Measurements from ENCODE around the gene SDF4. TPM values are rescaled to one million over a fixed set of nuclear protein-coding genes. Genes with fewer than 3 reads are reported as not detected.

Gene SDF4
- total RNA-seq, 1 experiment from 2014 or later: 254 TPM

- ChIA-PET CTCF (no interaction called here), POLR2A (ENCODE audit: unreplicated experiment) (no interaction called here)
- H3K9me2 ChIP-seq (replicated peaks; ENCODE audit: low read length): no peaks in the 10 kb centered on the region
These were observed 61.3 kb downstream of the SDF4 start for GRCh38 chr1:1170215-1171091.

DNA sequence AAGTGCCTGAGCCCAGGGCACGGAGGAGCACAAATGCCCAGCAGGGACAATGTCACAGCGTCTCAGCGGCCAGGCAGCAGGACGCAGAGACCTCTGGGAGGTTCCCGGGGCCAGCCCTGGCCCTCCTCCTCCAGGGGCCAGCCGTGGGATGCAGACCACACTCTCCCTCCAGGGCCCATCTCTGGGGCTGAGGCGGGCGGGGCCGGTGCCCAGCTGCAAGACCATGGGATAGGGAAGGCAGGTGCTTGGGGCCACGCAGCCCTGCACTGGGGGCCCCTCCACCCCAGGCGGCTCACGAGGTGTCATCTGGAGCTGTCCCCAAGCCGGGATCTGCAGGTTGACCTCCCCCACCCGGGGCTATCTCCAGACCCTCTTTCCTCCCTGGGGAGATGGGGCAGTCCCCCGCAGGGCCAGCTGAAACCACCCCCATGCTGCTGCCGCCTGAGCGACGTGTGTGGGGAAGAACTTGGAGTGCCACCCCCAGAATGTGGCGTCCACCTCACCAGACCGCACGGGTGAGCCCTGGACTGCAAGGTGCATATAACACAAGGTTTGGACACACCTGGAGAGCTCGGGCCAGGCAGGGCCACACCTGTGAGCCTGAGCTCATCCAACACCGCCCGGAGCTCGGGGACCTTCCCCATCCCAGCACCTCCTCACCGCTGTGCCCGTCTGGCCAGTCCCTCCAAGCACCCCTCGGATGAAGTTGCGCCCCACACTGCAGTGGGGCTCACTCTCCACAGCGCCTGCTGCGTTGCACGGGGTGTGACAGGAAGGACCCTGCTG, 62.2 kb downstream of the SDF4 start:
- Histone ChIP-seq H3K79me2 (ENCODE audit: low read length) (peaks cover 54% of the 10 kb centered on the region), H3K4me3 (ENCODE audit: low read length) (no peak overlapping the region), H4K20me1 (ENCODE audit: low read length) (peaks cover 37% of the 10 kb centered on the region), H3K27me3 (ENCODE audit: low read length) (no peaks in the 10 kb centered on the region), H3K9me2 (replicated peaks; ENCODE audit: low read length) (no peaks in the 10 kb centered on the region), H3K9me3 (ENCODE audit: low read length) (no peaks in the 10 kb centered on the region), H3K4me1 (ENCODE audit: insufficient read depth, low read length) (peaks cover 13% of the 10 kb centered on the region), H3K27ac (ENCODE audit: low read length) (no peak overlapping the region), H3K9ac (ENCODE audit: low read length) (no peak overlapping the region), H3K36me3 (ENCODE audit: low read depth, low read length) (no peaks in the 10 kb centered on the region; the same call in 1 of the 2 replicates), H2AFZ (ENCODE audit: low read length) (no peak overlapping the region), H3K4me2 (ENCODE audit: low read length) (no peak overlapping the region), H3F3A (ENCODE audit: low read length, unreplicated experiment) (no peaks in the 10 kb centered on the region)
- TF ChIP-seq EZH2 (IDR thresholded peaks at IDR 0.05; ENCODE audit: low read length, unreplicated experiment): no peak
- TF ChIP-seq CTCF (conservative IDR thresholded peaks at IDR 0.05; ENCODE audit: low read depth, low read length): no peak
- TF ChIP-seq EZH2phosphoT487 (IDR thresholded peaks at IDR 0.05; ENCODE audit: borderline replicate concordance, low read length): no peak
- no peak for ATAC-seq
- CTCF ChIA-PET: no interaction called here
- no peak for DNase-seq
- no TSS peak for BruUV-seq (replicated peaks)
- intact Hi-C loops (cut with micrococcal nuclease): no loop called here
- POLR2A ChIA-PET (ENCODE audit: unreplicated experiment): no interaction called here

More at GRCh38 chr1:1170215-1171091, 61.3 kb downstream of the SDF4 start:
- no TSS peak for BruUV-seq (replicated peaks)
- Histone ChIP-seq H2AFZ (ENCODE audit: low read length) (no peak overlapping the region), H3K4me1 (ENCODE audit: insufficient read depth, low read length) (peaks cover 8% of the 10 kb centered on the region), H3K36me3 (ENCODE audit: low read depth, low read length) (no peaks in the 10 kb centered on the region; the same call in 1 of the 2 replicates), H3K9me3 (ENCODE audit: low read length) (no peaks in the 10 kb centered on the region), H3K4me3 (ENCODE audit: low read length) (no peak overlapping the region), H4K20me1 (ENCODE audit: low read length) (peaks cover 31% of the 10 kb centered on the region), H3K27ac (ENCODE audit: low read length) (no peak overlapping the region), H3K4me2 (ENCODE audit: low read length) (no peak overlapping the region), H3K27me3 (ENCODE audit: low read length) (no peaks in the 10 kb centered on the region), H3K9ac (ENCODE audit: low read length) (no peak overlapping the region), H3F3A (ENCODE audit: low read length, unreplicated experiment) (no peaks in the 10 kb centered on the region), H3K79me2 (ENCODE audit: low read length) (peaks cover 46% of the 10 kb centered on the region)
- DNase-seq: no peak
- intact Hi-C loops (cut with micrococcal nuclease): no loop called here
- no peak for ATAC-seq
- TF ChIP-seq EZH2phosphoT487 (IDR thresholded peaks at IDR 0.05; ENCODE audit: borderline replicate concordance, low read length): no peak
- TF ChIP-seq EZH2 (IDR thresholded peaks at IDR 0.05; ENCODE audit: low read length, unreplicated experiment): no peak

DNA sequence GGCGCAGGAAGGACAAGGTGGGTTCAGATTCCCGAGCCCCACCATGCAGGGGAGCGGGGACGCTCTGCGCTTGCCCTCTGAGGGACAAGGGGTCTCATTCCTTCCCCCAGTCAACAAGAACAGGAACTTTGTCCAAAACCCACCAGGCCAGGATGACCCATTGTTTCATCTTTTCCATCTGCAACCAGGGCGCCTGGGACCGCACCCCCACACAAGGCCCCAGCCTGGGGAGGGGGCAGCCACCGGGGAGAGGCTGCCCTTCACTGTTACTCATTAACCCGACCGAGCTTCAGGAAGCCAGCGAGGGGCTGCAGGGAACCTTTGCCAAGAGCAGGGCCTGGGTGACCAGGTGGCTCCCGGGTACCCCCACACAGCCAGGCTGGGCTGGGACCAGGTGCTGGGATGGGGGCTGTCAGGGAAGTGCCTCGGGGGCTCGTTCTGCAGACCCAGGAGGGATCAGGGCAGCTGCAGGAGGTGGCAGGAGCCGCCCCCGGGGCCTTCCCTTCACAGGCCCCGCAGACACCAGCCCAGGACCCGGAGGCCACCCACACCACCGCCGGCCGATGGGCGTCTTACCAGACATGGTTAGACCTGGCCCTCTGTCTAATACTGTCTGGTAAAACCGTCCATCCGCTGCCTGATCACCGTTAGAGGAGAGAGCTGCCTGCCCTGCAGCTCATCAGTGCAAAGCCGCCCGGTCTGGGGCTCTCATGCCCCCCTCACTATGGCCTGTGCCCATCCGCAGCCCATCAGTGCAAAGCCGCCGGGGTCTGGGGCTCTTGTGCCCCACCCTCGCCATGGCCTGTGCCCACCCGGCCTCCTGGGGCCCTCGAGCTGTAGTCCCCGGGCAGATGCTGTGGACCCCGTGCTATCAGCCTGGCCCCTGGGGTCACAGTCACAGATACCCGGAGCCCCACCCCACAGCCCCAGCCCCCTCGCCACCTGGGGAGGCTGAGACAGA, 63.1 kb downstream of the SDF4 start:
- TF ChIP-seq EZH2 (IDR thresholded peaks at IDR 0.05; ENCODE audit: low read length, unreplicated experiment): no peak
- TF ChIP-seq EZH2phosphoT487 (IDR thresholded peaks at IDR 0.05; ENCODE audit: borderline replicate concordance, low read length): no peak
- no peak for TF ChIP-seq CTCF (conservative IDR thresholded peaks at IDR 0.05; ENCODE audit: low read depth, low read length)
- H3K9me2 ChIP-seq (replicated peaks; ENCODE audit: low read length): no peaks in the 10 kb centered on the region
- no peaks in the 10 kb centered on the region for H3F3A ChIP-seq (ENCODE audit: low read length, unreplicated experiment)
- no peak overlapping the region for H3K27ac ChIP-seq (ENCODE audit: low read length)
- H3K9ac ChIP-seq (ENCODE audit: low read length): no peak overlapping the region
- POLR2A ChIA-PET (ENCODE audit: unreplicated experiment): no interaction called here
- DNase-seq: no peak
- peaks cover 45% of the 10 kb centered on the region for H4K20me1 ChIP-seq (ENCODE audit: low read length)
- no peak overlapping the region for H3K4me3 ChIP-seq (ENCODE audit: low read length)
- peaks cover 13% of the 10 kb centered on the region for H3K4me1 ChIP-seq (ENCODE audit: insufficient read depth, low read length)
- H3K9me3 ChIP-seq (ENCODE audit: low read length): no peaks in the 10 kb centered on the region
- peaks cover 63% of the 10 kb centered on the region for H3K79me2 ChIP-seq (ENCODE audit: low read length)
- H3K36me3 ChIP-seq (ENCODE audit: low read depth, low read length): no peaks in the 10 kb centered on the region; the same call in 1 of the 2 replicates
- no peak for ATAC-seq
- H2AFZ ChIP-seq (ENCODE audit: low read length): no peak overlapping the region
- CTCF ChIA-PET: no interaction called here
- intact Hi-C loops (cut with micrococcal nuclease): no loop called here
- H3K27me3 ChIP-seq (ENCODE audit: low read length): no peaks in the 10 kb centered on the region
- no peak overlapping the region for H3K4me2 ChIP-seq (ENCODE audit: low read length)
- no TSS peak for BruUV-seq (replicated peaks)

Data from PC-3 (cell line).